HEK293T (cell line): ENCODE measurements around the gene SCN2B.

Experiments used
- BHLHE40 ChIP-seq: fragments of 450-650 bp; IDR thresholded peaks from 2 replicates; pipeline ENCODE4 v1.6.1; 2016; ENCODE audit warnings: mild to moderate bottlenecking, moderate library complexity, borderline replicate concordance
- CTBP1 ChIP-seq: fragments of 450-650 bp; IDR thresholded peaks from 2 replicates; pipeline ENCODE4 v1.6.1; 2016; ENCODE audit warnings: borderline replicate concordance
- ELF4 ChIP-seq: fragments of 450-650 bp; IDR thresholded peaks from 2 replicates; pipeline ENCODE4 v1.6.1; 2017; ENCODE audit warnings: antibody characterized with exemption
- FOXA1 ChIP-seq: fragments of 450-650 bp; IDR thresholded peaks from 2 replicates; pipeline ENCODE4 v1.6.1; 2016; ENCODE audit warnings: mild to moderate bottlenecking
- FOXM1 ChIP-seq: fragments of 450-650 bp; IDR thresholded peaks from 2 replicates; pipeline ENCODE4 v1.6.1; 2017; ENCODE audit warnings: mild to moderate bottlenecking, borderline replicate concordance
- LEF1 ChIP-seq: fragments of 450-650 bp; IDR thresholded peaks from 2 replicates; pipeline ENCODE4 v1.6.1; 2017; ENCODE audit warnings: mild to moderate bottlenecking, borderline replicate concordance
- NFRKB ChIP-seq: fragments of 450-650 bp; IDR thresholded peaks from 2 replicates; pipeline ENCODE4 v1.6.1; 2016; ENCODE audit warnings: mild to moderate bottlenecking, moderate library complexity
- PKNOX1 ChIP-seq: fragments of 450-650 bp; IDR thresholded peaks from 2 replicates; pipeline ENCODE4 v1.6.1; 2016
- SP1 ChIP-seq: fragments of 450-650 bp; IDR thresholded peaks from 2 replicates; pipeline ENCODE4 v1.6.1; 2017
- SUZ12 ChIP-seq: fragments of 450-650 bp; IDR thresholded peaks from 2 replicates; pipeline ENCODE4 v1.6.1; 2016; ENCODE audit warnings: mild to moderate bottlenecking

GRCh38 chr11:118215262-118215661 lies 38.8 kb upstream of the SCN2B start:
- TF ChIP-seq BHLHE40 (no peak), FOXM1 (no peak), FOXA1 (no peak), PKNOX1 (no peak), ELF4 (no peak), SUZ12 (no peak), LEF1 (no peak), NFRKB (no peak), SP1 (no peak), CTBP1 (no peak)
